Nucleus accumbens (tissue), 56 donors: Measurements from ENCODE around the gene HPCAL1.
"Not testable (repeated sequence)": the region's sequence is repeated elsewhere in the genome, so short reads cannot be mapped to it uniquely, and the experiment has no call there.

Experiments
- DNase-seq, 56 donors: peaks; one replicate each; lab custom pipeline; 2025; lab: John Stamatoyannopoulos, UW

The HPCAL1 gene

GRCh38 chr2:10448576-10449485, 146.1 kb downstream of the HPCAL1 start:
- DNase-seq, result peak in 47 of 56 donors; percentile 41 to 98 (median 95)

DNA sequence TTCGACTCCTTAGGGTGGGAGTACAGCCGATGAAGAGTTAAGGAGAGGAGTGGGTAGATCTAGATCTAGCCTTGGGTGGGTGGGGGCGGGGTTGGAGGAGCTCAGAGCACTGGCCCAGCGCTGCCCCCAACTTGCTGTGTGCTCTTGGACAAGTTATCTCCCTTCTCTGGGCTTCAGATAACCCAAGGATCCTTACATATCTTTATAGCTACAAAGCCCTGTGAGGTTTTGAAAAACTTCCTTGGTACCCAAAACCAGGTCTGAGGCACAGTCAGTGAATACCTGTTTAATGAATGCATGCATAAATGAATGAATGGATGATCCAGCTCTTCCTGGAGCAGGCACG, 146.8 kb downstream of the HPCAL1 start:
- DNase-seq, result no peak

- no peak for DNase-seq
Observed at GRCh38 chr2:10449838-10450691, 147.4 kb downstream of the HPCAL1 start.

DNA sequence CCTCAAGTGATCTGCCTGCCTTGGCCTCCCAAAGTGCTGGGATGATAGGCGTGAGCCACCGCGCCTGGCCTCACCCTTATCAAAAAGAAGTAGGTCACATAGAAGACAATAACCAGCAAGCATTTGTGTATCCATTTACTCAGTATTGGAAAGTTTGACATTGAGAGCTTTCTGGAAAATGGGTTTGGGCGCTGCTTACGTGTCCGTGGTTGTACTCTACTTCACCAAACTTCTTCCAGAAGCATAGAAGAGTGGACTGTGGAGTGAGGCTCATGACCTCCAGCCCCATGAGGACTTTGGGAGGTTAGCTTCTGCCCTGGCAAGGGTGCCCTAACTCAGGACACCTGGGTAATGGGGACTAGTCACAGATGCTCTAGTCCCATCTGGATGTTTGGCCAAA, 149.1 kb downstream of the HPCAL1 start:
- DNase-seq, result no peak

DNA sequence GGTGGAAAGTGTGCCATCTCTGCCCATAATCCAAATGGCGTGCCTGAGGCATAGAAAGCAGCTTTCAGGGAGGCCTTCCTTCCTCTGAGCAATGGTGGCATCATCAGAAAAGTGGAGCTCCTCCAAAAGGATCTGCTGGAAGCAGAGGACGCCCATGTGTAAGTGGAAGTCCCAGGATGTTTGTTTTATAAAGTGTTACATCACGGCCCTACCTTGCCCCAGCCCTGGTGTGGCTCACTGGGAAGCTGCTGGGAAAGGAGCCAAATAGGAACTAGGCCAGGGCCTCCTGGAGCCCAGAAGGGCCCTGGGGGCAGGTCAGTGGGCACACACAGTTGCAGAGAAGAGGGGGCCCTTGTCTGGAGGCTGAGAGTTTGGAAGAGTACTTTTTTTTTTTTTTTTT, 149.6 kb downstream of the HPCAL1 start:
- DNase-seq, result no peak

- DNase-seq, result no peak
Observed at GRCh38 chr2:10452956-10453904, 150.5 kb downstream of the HPCAL1 start.

GRCh38 chr2:10453905-10454298, 151.2 kb downstream of the HPCAL1 start:
- no peak for DNase-seq

GRCh38 chr2:10454505-10454904, 151.8 kb downstream of the HPCAL1 start:
- DNase-seq, result no peak

- not testable (repeated sequence) for DNase-seq
Observed at GRCh38 chr2:10457195-10457594, 154.5 kb downstream of the HPCAL1 start.

GRCh38 chr2:10457846-10458598, 155.3 kb downstream of the HPCAL1 start:
- no peak for DNase-seq

GRCh38 chr2:10460366-10460796, 157.7 kb downstream of the HPCAL1 start:
- DNase-seq, result no peak

DNA sequence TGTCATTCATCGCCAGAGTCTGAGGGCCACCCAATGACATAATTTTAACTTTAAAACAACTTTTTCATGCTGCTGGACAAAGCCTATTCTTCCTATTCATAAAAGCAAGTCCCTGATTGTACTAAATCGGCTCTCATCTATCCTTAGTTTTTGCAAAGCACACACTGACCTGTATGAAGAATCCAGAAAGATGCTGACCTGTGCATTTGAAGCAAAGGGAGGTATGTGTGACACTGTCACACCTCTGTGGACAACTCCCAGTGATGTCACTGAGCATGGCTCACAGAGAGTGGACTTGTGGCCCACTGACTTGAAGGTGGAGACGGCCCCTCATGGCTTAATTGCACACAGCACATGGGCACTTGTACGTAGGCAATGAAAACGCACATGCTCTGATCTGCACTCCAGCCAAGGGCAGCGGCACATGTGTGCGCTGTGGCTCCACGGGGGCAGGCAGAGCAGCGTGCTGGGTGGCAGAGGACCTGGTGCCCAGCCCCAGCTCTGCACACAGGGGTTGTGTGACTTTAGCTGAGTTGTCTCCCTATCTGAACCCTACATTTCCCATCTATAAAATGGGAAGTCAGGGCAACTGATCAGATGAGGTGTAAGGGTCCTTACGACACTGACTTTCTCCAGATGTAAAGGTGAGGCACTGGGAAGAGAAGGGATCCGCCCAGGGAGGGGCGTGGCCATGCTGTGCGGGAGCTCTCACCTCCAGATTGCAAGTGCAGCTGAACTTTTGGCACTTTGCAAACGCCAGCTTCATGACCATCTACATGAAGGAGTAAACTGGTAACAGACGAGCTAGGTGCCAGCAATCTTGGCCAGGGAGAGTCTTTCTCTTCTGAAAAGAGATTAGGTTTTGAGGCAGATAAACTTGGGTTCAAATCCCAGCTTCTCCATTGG, 159.7 kb downstream of the HPCAL1 start:
- no peak for DNase-seq

- DNase-seq, result no peak
Observed at GRCh38 chr2:10465910-10466309, 163.2 kb downstream of the HPCAL1 start.

GRCh38 chr2:10466801-10467200, 164.1 kb downstream of the HPCAL1 start:
- DNase-seq, result no peak

DNA sequence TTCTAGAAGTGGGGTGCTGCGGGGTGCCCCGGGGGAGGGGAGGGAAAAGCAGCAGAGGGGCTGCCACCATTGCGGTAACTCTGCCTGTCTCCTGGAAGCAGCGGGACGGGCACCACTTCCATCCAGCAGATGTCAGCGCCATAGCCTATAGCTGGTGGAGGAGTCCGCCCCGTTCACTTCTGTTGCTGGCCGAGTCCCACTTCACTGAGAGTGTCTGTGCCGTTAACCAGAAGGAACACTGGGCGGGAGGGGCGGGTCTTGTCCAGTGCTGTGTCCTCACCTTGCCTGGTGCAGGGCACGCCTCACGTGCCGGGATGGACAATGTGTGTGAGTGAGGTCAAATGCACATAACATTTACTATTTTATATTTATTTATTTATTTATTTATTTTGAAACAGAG, 164.7 kb downstream of the HPCAL1 start:
- DNase-seq, result no peak

DNA sequence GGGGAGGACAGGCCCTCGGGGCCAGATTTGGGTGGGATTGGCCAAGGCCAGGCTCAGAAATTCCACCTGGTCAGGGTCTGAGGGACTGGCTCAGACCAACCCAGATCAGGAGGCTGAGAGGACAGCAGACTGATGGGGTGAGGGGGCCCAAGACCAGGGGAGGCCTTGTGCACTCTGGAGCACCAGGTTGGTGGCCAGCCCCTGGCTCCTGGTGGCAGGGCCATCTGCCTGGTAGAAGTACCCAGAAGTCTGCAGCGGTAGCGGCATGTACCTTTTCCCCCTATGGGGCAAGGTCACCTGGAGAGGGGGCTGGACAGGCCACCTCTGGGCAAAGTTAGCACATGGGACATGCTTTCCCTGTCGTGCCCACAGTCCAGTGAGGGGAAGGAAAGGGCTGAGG, 166.6 kb downstream of the HPCAL1 start:
- no peak for DNase-seq

- no peak for DNase-seq
Observed at GRCh38 chr2:10469955-10470608, 167.4 kb downstream of the HPCAL1 start.

GRCh38 chr2:10471046-10471571, 168.4 kb downstream of the HPCAL1 start:
- DNase-seq, result no peak
